T-helper 2 cell (primary cell): ENCODE results near the gene ZCCHC24.

Experiments used
- DNase-seq, 5 experiments: peaks; one replicate each; pipeline versions ENCODE4 v3.0.0 to v3.0.0-alpha.2; 2012 to 2022

ZCCHC24 gene

GRCh38 chr10:79409726-79410085 lies 35.7 kb downstream of the ZCCHC24 start:
- DNase-seq = no peak

- no peak for DNase-seq
Measured at GRCh38 chr10:79409038-79409725, 36.2 kb downstream of the ZCCHC24 start.

GRCh38 chr10:79407811-79408795 lies 37.3 kb downstream of the ZCCHC24 start:
- DNase-seq = no peak

GRCh38 chr10:79407423-79407796 lies 38.0 kb downstream of the ZCCHC24 start:
- no peak for DNase-seq

- DNase-seq = no peak
Measured at GRCh38 chr10:79406683-79407422, 38.6 kb downstream of the ZCCHC24 start.

- DNase-seq = no peak
Measured at GRCh38 chr10:79405995-79406515, 39.4 kb downstream of the ZCCHC24 start.

GRCh38 chr10:79405221-79405994 lies 40.0 kb downstream of the ZCCHC24 start:
- no peak for DNase-seq

- DNase-seq = no peak
Measured at GRCh38 chr10:79404690-79405131, 40.7 kb downstream of the ZCCHC24 start.

- DNase-seq = no peak
Measured at GRCh38 chr10:79404231-79404609, 41.2 kb downstream of the ZCCHC24 start.

GRCh38 chr10:79403441-79404230 lies 41.8 kb downstream of the ZCCHC24 start:
- no peak for DNase-seq

GRCh38 chr10:79402951-79403350 lies 42.5 kb downstream of the ZCCHC24 start:
- no peak for DNase-seq

GRCh38 chr10:79402625-79402946 lies 42.8 kb downstream of the ZCCHC24 start:
- DNase-seq = no peak

- DNase-seq = no peak
Measured at GRCh38 chr10:79401015-79401921, 44.2 kb downstream of the ZCCHC24 start.

- peak in 2 of 5 experiments; percentile 21 to 46 for DNase-seq
Measured at GRCh38 chr10:79400146-79401004, 45.0 kb downstream of the ZCCHC24 start.

- DNase-seq = no peak
Measured at GRCh38 chr10:79399223-79399831, 46.1 kb downstream of the ZCCHC24 start.

- no peak for DNase-seq
Measured at GRCh38 chr10:79398642-79399041, 46.8 kb downstream of the ZCCHC24 start.

GRCh38 chr10:79397575-79398303 lies 47.7 kb downstream of the ZCCHC24 start:
- no peak for DNase-seq

GRCh38 chr10:79397051-79397450 lies 48.4 kb downstream of the ZCCHC24 start:
- DNase-seq = no peak
